RKO (cell line): ENCODE data around the gene ILF2.
"Not testable (repeated sequence)": the region's sequence is repeated elsewhere in the genome, so short reads cannot be mapped to it uniquely, and the experiment has no call there.

ENCODE experiments used
- DNase-seq: peaks from one replicate; pipeline ENCODE4 v3.0.0-alpha.2; 2016; ENCODE audit warnings: low spot score

Gene ILF2

GRCh38 chr1:153649137-153649862 lies 21.5 kb downstream of the ILF2 start:
- DNase-seq, result no peak

- DNase-seq, result no peak
Measured at GRCh38 chr1:153648000-153648643, 22.7 kb downstream of the ILF2 start.

- DNase-seq, result no peak
Measured at GRCh38 chr1:153647346-153647714, 23.5 kb downstream of the ILF2 start.

- DNase-seq, result no peak
Measured at GRCh38 chr1:153646672-153647345, 24.0 kb downstream of the ILF2 start.

GRCh38 chr1:153643816-153644215 lies 27.0 kb downstream of the ILF2 start:
- DNase-seq, result no peak

- DNase-seq, result no peak
Measured at GRCh38 chr1:153643100-153643499, 27.7 kb downstream of the ILF2 start.

GRCh38 chr1:153642161-153642560 lies 28.6 kb downstream of the ILF2 start:
- no peak for DNase-seq

- DNase-seq, result no peak
Measured at GRCh38 chr1:153640861-153641260, 29.9 kb downstream of the ILF2 start.

- not testable (repeated sequence) for DNase-seq
Measured at GRCh38 chr1:153640213-153640612, 30.6 kb downstream of the ILF2 start.

- no peak for DNase-seq
Measured at GRCh38 chr1:153639280-153639679, 31.5 kb downstream of the ILF2 start.

GRCh38 chr1:153638261-153638660 lies 32.5 kb downstream of the ILF2 start:
- no peak for DNase-seq

GRCh38 chr1:153636312-153636711 lies 34.5 kb downstream of the ILF2 start:
- DNase-seq, result no peak

GRCh38 chr1:153635872-153636271 lies 34.9 kb downstream of the ILF2 start:
- no peak for DNase-seq

- DNase-seq, result peak; percentile 98
Measured at GRCh38 chr1:153633754-153634665, 36.8 kb downstream of the ILF2 start, which contains the start of gene CHTOP. Gene CHTOP, plus strand, starts transcription at chr1:153634066. Its CDS starts 2,523 bp downstream, at chr1:153636589.

GRCh38 chr1:153633161-153633753 lies 37.5 kb downstream of the ILF2 start:
- peak; percentile 47 for DNase-seq

GRCh38 chr1:153631047-153632022 lies 39.5 kb downstream of the ILF2 start:
- no peak for DNase-seq

GRCh38 chr1:153630384-153630783 lies 40.4 kb downstream of the ILF2 start:
- no peak for DNase-seq

GRCh38 chr1:153629971-153630370 lies 40.8 kb downstream of the ILF2 start:
- no peak for DNase-seq

- no peak for DNase-seq
Measured at GRCh38 chr1:153629343-153629665, 41.5 kb downstream of the ILF2 start.

GRCh38 chr1:153628638-153629342 lies 42.0 kb downstream of the ILF2 start:
- DNase-seq, result no peak
